Karpas-422 (cell line): ENCODE measurements around the gene OR52D1. TPM values are rescaled to one million over a fixed set of nuclear protein-coding genes. Genes with fewer than 3 reads are reported as not detected.

Experiments
- total RNA-seq: library from RNA; depleted of rRNA; stranded (reverse); fragments of >200 nt; shearing (Covaris generic); gene quantifications from 2 replicates; pipeline ENCODE4 v1.2.3, GENCODE V29; 2014; ENCODE audit warnings: low replicate concordance; rRNA removed

Gene OR52D1
- total RNA-seq, 1 experiment from 2014 or later, result not detected

Other genes with a start within 250 kb of the OR52D1 start
- not detected in 2 replicates for gene HBG1, start 238.8 kb upstream of the OR52D1 start, total RNA-seq
- not detected in 2 replicates for gene HBG2, start 233.9 kb upstream of the OR52D1 start, total RNA-seq
- gene HBE1, start 218.7 kb upstream of the OR52D1 start, total RNA-seq, result not detected in 2 replicates
- gene OR51B4, start 186.7 kb upstream of the OR52D1 start, total RNA-seq, result not detected in 2 replicates
- not detected in 2 replicates for gene OR51B2, start 164.4 kb upstream of the OR52D1 start, total RNA-seq
- 0.60 TPM in 1 of 2 replicates, not detected in the other for gene OR51B5, start 145.2 kb upstream of the OR52D1 start, total RNA-seq
- not detected in 2 replicates for gene OR51B6, start 137.2 kb upstream of the OR52D1 start, total RNA-seq
- not detected in 2 replicates for gene OR51M1, start 104.9 kb upstream of the OR52D1 start, total RNA-seq
- not detected in 2 replicates for gene OR51Q1, start 66.6 kb upstream of the OR52D1 start, total RNA-seq
- gene OR51I1, start 47.2 kb upstream of the OR52D1 start, total RNA-seq, result not detected in 2 replicates
- gene OR51I2, start 39.4 kb upstream of the OR52D1 start, total RNA-seq, result not detected in 2 replicates
- gene UBQLN3, start 21.3 kb downstream of the OR52D1 start, total RNA-seq, result 0.18 and 0.37 TPM in 2 replicates
- gene UBQLNL, start 28.0 kb downstream of the OR52D1 start, total RNA-seq, result 0.43 TPM in 1 of 2 replicates, not detected in the other
- gene OR52H1, start 59.9 kb downstream of the OR52D1 start, total RNA-seq, result 1.2 TPM in 1 of 2 replicates, not detected in the other
- not detected in 2 replicates for gene OR52B6, start 92.2 kb downstream of the OR52D1 start, total RNA-seq
- gene TRIM6, start 108.0 kb downstream of the OR52D1 start, total RNA-seq, result not detected in 2 replicates
- 11.4 and 19.7 TPM in 2 replicates for gene TRIM34, start 136.3 kb downstream of the OR52D1 start, total RNA-seq
- gene TRIM5, start 196.4 kb downstream of the OR52D1 start, total RNA-seq, result 26.1 and 31.4 TPM in 2 replicates
- 90.0 and 112 TPM in 2 replicates for gene TRIM22, start 201.1 kb downstream of the OR52D1 start, total RNA-seq
- not detected in 2 replicates for gene OR56B1, start 247.8 kb downstream of the OR52D1 start, total RNA-seq